Measurements from ENCODE around the gene SOCS1. TPM values are rescaled to one million over a fixed set of nuclear protein-coding genes. Genes with fewer than 3 reads are reported as not detected.
"Not testable (repeated sequence)": the region's sequence is repeated elsewhere in the genome, so short reads cannot be mapped to it uniquely, and the experiment has no call there.

SOCS1 gene
- total RNA-seq, 1 donor from 2014 or later, result 76.2 TPM

- no peak for DNase-seq
- no peaks in the 10 kb centered on the region for H3K27me3 Mint-ChIP-seq
- H3K9me3 Mint-ChIP-seq, result no peaks in the 10 kb centered on the region
- H3K4me1 Mint-ChIP-seq, result peaks cover 55% of the 10 kb centered on the region
- ChIA-PET CTCF (interaction anchor here (0.7 to 4.3 kb wide), 2 partner anchors 11 to 43 kb away, joined by 3 to 94 read pairs; partner anchors contain the start of gene SOCS1), POLR2A (interaction anchor here (0.8 to 5.7 kb wide), 7 partner anchors 9 to 361 kb away, joined by 3 to 197 read pairs (median 12); partner anchors contain the start of gene SOCS1)
- H3K27ac Mint-ChIP-seq, result no peak overlapping the region
- no peak overlapping the region for H3K4me3 Mint-ChIP-seq
- TF ChIP-seq CTCF (IDR thresholded peaks at IDR 0.05), result no peak
- intact Hi-C loops (cut with micrococcal nuclease), result no loop called here
- H3K36me3 Mint-ChIP-seq (ENCODE audit: low read depth), result no peaks in the 10 kb centered on the region
- no peak for ATAC-seq (ENCODE audit: low read depth)
These were observed 44.5 kb upstream of the SOCS1 start for GRCh38 chr16:11300560-11300892.

GRCh38 chr16:11299865-11300559 is 44.0 kb upstream of the SOCS1 start:
- ATAC-seq (ENCODE audit: low read depth) (no peak), DNase-seq (no peak)
- intact Hi-C loops (cut with micrococcal nuclease), result loop anchor here (5.0 kb wide), 1 partner anchor 223 kb away; no protein-coding TSS in a partner anchor
- Mint-ChIP-seq H3K27ac (peak overlapping the region; percentile 18), H3K27me3 (no peaks in the 10 kb centered on the region), H3K36me3 (ENCODE audit: low read depth) (no peaks in the 10 kb centered on the region), H3K4me3 (no peak overlapping the region), H3K4me1 (peaks cover 55% of the 10 kb centered on the region), H3K9me3 (no peaks in the 10 kb centered on the region)
- POLR2A ChIA-PET, result interaction anchor here (0.5 to 5.7 kb wide), 10 partner anchors 10 to 421 kb away, joined by 3 to 197 read pairs (median 9); partner anchors contain the start of gene SOCS1
- no peak for TF ChIP-seq CTCF (IDR thresholded peaks at IDR 0.05)
- CTCF ChIA-PET, result interaction anchor here (0.7 to 4.3 kb wide), 3 partner anchors 11 to 43 kb away, joined by 3 to 94 read pairs (median 28); partner anchors contain the start of gene SOCS1

- H3K36me3 Mint-ChIP-seq (ENCODE audit: low read depth); DNase-seq; H3K27me3 Mint-ChIP-seq; ATAC-seq (ENCODE audit: low read depth); H3K9me3 Mint-ChIP-seq: not testable (repeated sequence)
- Mint-ChIP-seq H3K4me1 (peaks cover 60% of the 10 kb centered on the region), H3K4me3 (peak overlapping the region; percentile 54), H3K27ac (peak overlapping the region; percentile 82)
- intact Hi-C loops (cut with micrococcal nuclease), result loop anchor here (5.0 kb wide), 1 partner anchor 222 kb away; no protein-coding TSS in a partner anchor
- ChIA-PET CTCF (interaction anchor here (1.1 to 4.3 kb wide), 10 partner anchors 10 to 345 kb away, joined by 3 to 94 read pairs (median 15); partner anchors contain the start of gene SOCS1), POLR2A (interaction anchor here (0.6 to 5.7 kb wide), 13 partner anchors 11 to 420 kb away, joined by 3 to 197 read pairs (median 14); partner anchors contain the start of gene SOCS1)
These were observed 43.0 kb upstream of the SOCS1 start for GRCh38 chr16:11298950-11299547.

GRCh38 chr16:11298143-11298900 is 42.3 kb upstream of the SOCS1 start:
- peaks cover 67% of the 10 kb centered on the region for H3K4me1 Mint-ChIP-seq
- peak overlapping the region; percentile 73 for H3K4me3 Mint-ChIP-seq
- POLR2A ChIA-PET, result interaction anchor here (1.0 to 5.7 kb wide), 25 partner anchors 12 to 333 kb away, joined by 3 to 197 read pairs (median 8); partner anchors contain the start of gene SOCS1
- no peak for TF ChIP-seq CTCF (IDR thresholded peaks at IDR 0.05)
- CTCF ChIA-PET, result interaction anchor here (1.1 to 4.3 kb wide), 17 partner anchors 11 to 345 kb away, joined by 3 to 94 read pairs (median 7); partner anchors contain the start of genes PRM2 and SOCS1
- peak overlapping the region; percentile 85 for H3K27ac Mint-ChIP-seq
- H3K9me3 Mint-ChIP-seq, result no peaks in the 10 kb centered on the region
- no peaks in the 10 kb centered on the region for H3K27me3 Mint-ChIP-seq
- DNase-seq (no peak), ATAC-seq (ENCODE audit: low read depth) (no peak)
- H3K36me3 Mint-ChIP-seq (ENCODE audit: low read depth), result no peaks in the 10 kb centered on the region
- intact Hi-C loops (cut with micrococcal nuclease), result loop anchor here (5.0 kb wide), 1 partner anchor 221 kb away; no protein-coding TSS in a partner anchor

All from activated B cell treated with CpG ODN at 0.5 μM for 24 hours (primary cell).